A673 (cell line): ENCODE measurements around the gene AFF1.

Source experiments
- EZH2 ChIP-seq: fragments of 200-600 bp; sonication (generic); IDR thresholded peaks from 2 replicates; pipeline ENCODE4 v1.6.1; 2017; ENCODE audit warnings: borderline replicate concordance, low read depth, mild to moderate bottlenecking, mixed read lengths, antibody characterized with exemption, low read length; ENCODE audit not compliant: poor library complexity, severe bottlenecking
- TF ChIP-seq, protein P1 (sequence below): fragments of 300-800, 200-600 bp; sonication (generic); conservative IDR thresholded peaks from 2 replicates; pipeline ENCODE4 v1.5.1; 2017; ENCODE audit warnings: low read depth, mild to moderate bottlenecking, antibody characterized with exemption, low read length, moderate library complexity, mixed read lengths

- TF ChIP-seq EZH2, result no peak
- TF ChIP-seq, protein P1, sequence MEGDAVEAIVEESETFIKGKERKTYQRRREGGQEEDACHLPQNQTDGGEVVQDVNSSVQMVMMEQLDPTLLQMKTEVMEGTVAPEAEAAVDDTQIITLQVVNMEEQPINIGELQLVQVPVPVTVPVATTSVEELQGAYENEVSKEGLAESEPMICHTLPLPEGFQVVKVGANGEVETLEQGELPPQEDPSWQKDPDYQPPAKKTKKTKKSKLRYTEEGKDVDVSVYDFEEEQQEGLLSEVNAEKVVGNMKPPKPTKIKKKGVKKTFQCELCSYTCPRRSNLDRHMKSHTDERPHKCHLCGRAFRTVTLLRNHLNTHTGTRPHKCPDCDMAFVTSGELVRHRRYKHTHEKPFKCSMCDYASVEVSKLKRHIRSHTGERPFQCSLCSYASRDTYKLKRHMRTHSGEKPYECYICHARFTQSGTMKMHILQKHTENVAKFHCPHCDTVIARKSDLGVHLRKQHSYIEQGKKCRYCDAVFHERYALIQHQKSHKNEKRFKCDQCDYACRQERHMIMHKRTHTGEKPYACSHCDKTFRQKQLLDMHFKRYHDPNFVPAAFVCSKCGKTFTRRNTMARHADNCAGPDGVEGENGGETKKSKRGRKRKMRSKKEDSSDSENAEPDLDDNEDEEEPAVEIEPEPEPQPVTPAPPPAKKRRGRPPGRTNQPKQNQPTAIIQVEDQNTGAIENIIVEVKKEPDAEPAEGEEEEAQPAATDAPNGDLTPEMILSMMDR, result no peak
These were observed 26.9 kb downstream of the AFF1 start for GRCh38 chr4:86961605-86962295.
